GM23338 (cell line): ENCODE measurements around the gene KDM4C. TPM values are rescaled to one million over a fixed set of nuclear protein-coding genes. Genes with fewer than 3 reads are reported as not detected.

Experiments used
- ATAC-seq: fragments of 200-7000 bp; cut with Tn5 transposase; 3 replicates; pipeline ENCODE4 v1.9.1; 2020
- DNase-seq: peaks from one replicate; pipeline ENCODE4 v3.0.0-alpha.2; 2015; ENCODE audit warnings: low spot score
- H2AFZ ChIP-seq: fragments of 200-600 bp; sonication (generic); 2 replicates; pipeline ENCODE4 v1.8.0; 2016; ENCODE audit warnings: antibody characterized with exemption, mild to moderate bottlenecking, moderate library complexity
- H3F3A ChIP-seq: fragments of 200-600 bp; sonication (generic); replicated peaks from 2 replicates; pipeline ENCODE4 v1.8.0; 2017; ENCODE audit warnings: antibody characterized with exemption, mixed run types, low read depth
- H3K27ac ChIP-seq: fragments of 200-600 bp; sonication (generic); 2 replicates; pipeline ENCODE4 v1.6.1; 2016; ENCODE audit warnings: low read depth
- H3K27me3 ChIP-seq: fragments of 200-600 bp; sonication (generic); 2 replicates; pipeline ENCODE4 v1.8.0; 2016; ENCODE audit warnings: mild to moderate bottlenecking, mixed run types, moderate library complexity; ENCODE audit not compliant: insufficient read depth
- H3K36me3 ChIP-seq: fragments of 200-600 bp; sonication (generic); 2 replicates; pipeline ENCODE4 v1.8.0; 2016; ENCODE audit warnings: mild to moderate bottlenecking; ENCODE audit not compliant: insufficient read depth
- H3K4me1 ChIP-seq: fragments of 200-600 bp; sonication (generic); 2 replicates; pipeline ENCODE4 v1.8.0; 2016; ENCODE audit warnings: mild to moderate bottlenecking, moderate library complexity; ENCODE audit not compliant: insufficient read depth
- H3K4me2 ChIP-seq: fragments of 200-600 bp; sonication (generic); 2 replicates; pipeline ENCODE4 v1.7.1; 2017; ENCODE audit warnings: mixed run types
- H3K4me3 ChIP-seq: fragments of 200-600 bp; sonication (generic); 2 replicates; pipeline ENCODE4 v1.6.1; 2016; ENCODE audit warnings: mixed run types
- H3K79me2 ChIP-seq: fragments of 200-600 bp; sonication (generic); replicated peaks from 2 replicates; pipeline ENCODE4 v1.8.0; 2017; ENCODE audit warnings: mild to moderate bottlenecking; ENCODE audit not compliant: insufficient read depth
- H3K9me2 ChIP-seq: fragments of 200-600 bp; sonication (generic); 2 replicates; pipeline ENCODE4 v1.8.0; 2017; ENCODE audit not compliant: insufficient read depth
- H4K20me1 ChIP-seq: fragments of 200-600 bp; sonication (generic); replicated peaks from 2 replicates; pipeline ENCODE4 v1.8.0; 2017; ENCODE audit warnings: mild to moderate bottlenecking; ENCODE audit not compliant: insufficient read depth
- H3K27ac Mint-ChIP-seq: 2 replicates; pipeline ENCODE4 v1.8.0; 2020; ENCODE audit warnings: inconsistent platforms, mild to moderate bottlenecking, moderate library complexity, mixed read lengths
- H3K27me3 Mint-ChIP-seq: 3 replicates; pipeline ENCODE4 v1.8.0; 2022; ENCODE audit warnings: low read depth, mild to moderate bottlenecking, moderate library complexity, mixed read lengths, inconsistent platforms; ENCODE audit not compliant: insufficient read depth, poor library complexity
- H3K36me3 Mint-ChIP-seq: 3 replicates; pipeline ENCODE4 v1.8.0; 2021; ENCODE audit warnings: low read depth, mild to moderate bottlenecking, inconsistent platforms, moderate library complexity, mixed read lengths
- H3K4me1 Mint-ChIP-seq: 3 replicates; pipeline ENCODE4 v1.8.0; 2020; ENCODE audit warnings: mild to moderate bottlenecking, inconsistent platforms, mixed read lengths
- H3K4me3 Mint-ChIP-seq: 3 replicates; pipeline ENCODE4 v1.8.0; 2021; ENCODE audit warnings: moderate library complexity, mild to moderate bottlenecking, inconsistent platforms, mixed read lengths
- H3K9me3 Mint-ChIP-seq: 3 replicates; pipeline ENCODE4 v1.8.0; 2020; ENCODE audit warnings: moderate library complexity, mild to moderate bottlenecking, inconsistent platforms, mixed read lengths
- CREB1 ChIP-seq: fragments of 250-450 bp; sonication (Bioruptor Pico); IDR thresholded peaks from 2 replicates; pipeline ENCODE4 v1.5.0; 2020; ENCODE audit warnings: low read depth, mild to moderate bottlenecking, moderate library complexity
- EZH2 ChIP-seq: fragments of 200-600 bp; sonication (generic); IDR thresholded peaks from one replicate; pipeline ENCODE4 v1.8.0; 2017; ENCODE audit warnings: antibody characterized with exemption, mild to moderate bottlenecking, low read depth; ENCODE audit not compliant: unreplicated experiment
- EZH2phosphoT487 ChIP-seq: fragments of 200-600 bp; sonication (generic); IDR thresholded peaks from one replicate; pipeline ENCODE4 v1.8.1; 2018; ENCODE audit warnings: antibody characterized with exemption; ENCODE audit not compliant: unreplicated experiment
- JUNB ChIP-seq: IDR thresholded peaks from one replicate; pipeline ENCODE4 v1.6.1; 2016; ENCODE audit warnings: antibody characterized with exemption; ENCODE audit not compliant: unreplicated experiment
- NANOG ChIP-seq: IDR thresholded peaks from 2 replicates; pipeline ENCODE4 v1.6.1; 2016; ENCODE audit warnings: antibody characterized with exemption, borderline replicate concordance
- POLR2AphosphoS5 ChIP-seq: IDR thresholded peaks from 2 replicates; pipeline ENCODE4 v1.6.1; 2016; ENCODE audit warnings: antibody characterized with exemption, low read depth
- STAT1 ChIP-seq: IDR thresholded peaks from one replicate; pipeline ENCODE4 v1.6.1; 2016; ENCODE audit warnings: antibody characterized with exemption; ENCODE audit not compliant: unreplicated experiment
- ZNF114 ChIP-seq: fragments of 250-450 bp; sonication (Bioruptor Pico); IDR thresholded peaks from 2 replicates; pipeline ENCODE4 v1.5.0; 2020; ENCODE audit warnings: mild to moderate bottlenecking, moderate library complexity
- ZNF331 ChIP-seq: fragments of 250-450 bp; sonication (Bioruptor Pico); IDR thresholded peaks from 2 replicates; pipeline ENCODE4 v1.5.0; 2020; ENCODE audit warnings: low read depth, mild to moderate bottlenecking, moderate library complexity
- polyA plus RNA-seq: library from polyadenylated mRNA; unstranded; fragments of >200 nt; fragmentation: Nextera tagmentation; extraction: Ambion mirVana; gene quantifications from 2 replicates; pipeline ENCODE4 v1.2.1, GENCODE V29; 2016
- total RNA-seq: library from RNA; depleted of rRNA; stranded (reverse); fragments of >200 nt; shearing (Covaris generic); gene quantifications from 2 replicates; pipeline ENCODE4 v1.2.3, GENCODE V29; 2014
- TF ChIP-seq, protein P1 (sequence below): fragments of 250-450 bp; sonication (Bioruptor Pico); IDR thresholded peaks from 2 replicates; pipeline ENCODE4 v1.5.0; 2020; ENCODE audit warnings: mild to moderate bottlenecking, moderate library complexity
- TF ChIP-seq, protein P2 (sequence below): IDR thresholded peaks from one replicate; pipeline ENCODE4 v1.6.1; 2018; ENCODE audit warnings: antibody characterized with exemption; ENCODE audit not compliant: unreplicated experiment
- TF ChIP-seq, protein P3 (sequence below): IDR thresholded peaks from 2 replicates; pipeline ENCODE4 v1.6.1; 2016; ENCODE audit warnings: antibody characterized with exemption
- TF ChIP-seq, protein P4 (sequence below), 2 experiments: fragments of 200-600 bp in 1 of 2; sonication (generic) in 1 of 2; conservative IDR thresholded peaks; 2 replicates each; pipeline versions ENCODE4 v1.5.1 to v1.6.1; 2016 to 2017; ENCODE audit warnings: antibody characterized with exemption in 2 of 2, low read depth in 2 of 2, mild to moderate bottlenecking in 2 of 2, moderate library complexity in 1 of 2

KDM4C gene
- total and polyA plus RNA-seq, 2 experiments from 2014 or later = 12.0 to 43.8 TPM

DNA sequence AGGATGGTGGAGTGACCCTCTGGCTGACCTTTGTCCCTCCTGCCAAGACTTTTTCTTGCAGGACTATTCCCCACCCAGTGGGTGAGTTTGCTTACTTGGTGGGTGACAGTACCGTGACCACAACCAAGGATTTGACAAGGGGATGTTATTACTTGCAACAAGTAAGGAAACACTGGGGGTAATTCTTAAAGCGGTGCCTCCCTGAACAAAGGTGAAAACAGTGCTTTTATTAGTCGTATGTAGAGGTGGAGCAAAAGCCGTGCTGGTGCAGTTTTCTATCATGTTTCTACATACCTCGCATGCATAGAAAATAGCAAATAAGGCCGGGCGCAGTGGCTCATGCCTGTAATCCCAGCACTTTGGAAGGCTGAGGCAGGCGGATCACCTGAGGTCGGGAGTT, 41.0 kb upstream of the KDM4C start:
- ATAC-seq (no peak), DNase-seq (no peak)
- Histone ChIP-seq H3F3A (peaks cover 19% of the 10 kb centered on the region), H3K9me2 (no peaks in the 10 kb centered on the region), H3K36me3 (no peaks in the 10 kb centered on the region), H4K20me1 (no peaks in the 10 kb centered on the region), H3K4me3 (peak overlapping the region; percentile 58), H3K4me2 (peak overlapping the region; percentile 75), H3K27me3 (no peaks in the 10 kb centered on the region), H2AFZ (peak overlapping the region; percentile 99), H3K4me1 (no peaks in the 10 kb centered on the region; the same call in 1 of the 2 replicates), H3K27ac (peak overlapping the region; percentile 74; the same call in 1 of the 2 replicates), H3K79me2 (no peaks in the 10 kb centered on the region)
- H3K27me3 Mint-ChIP-seq = peaks cover 11% of the 10 kb centered on the region
- no peaks in the 10 kb centered on the region for H3K9me3 Mint-ChIP-seq
- H3K27ac Mint-ChIP-seq = no peak overlapping the region
- no peak for TF ChIP-seq ZNF114
- no peak for TF ChIP-seq EZH2
- TF ChIP-seq, protein P1, sequence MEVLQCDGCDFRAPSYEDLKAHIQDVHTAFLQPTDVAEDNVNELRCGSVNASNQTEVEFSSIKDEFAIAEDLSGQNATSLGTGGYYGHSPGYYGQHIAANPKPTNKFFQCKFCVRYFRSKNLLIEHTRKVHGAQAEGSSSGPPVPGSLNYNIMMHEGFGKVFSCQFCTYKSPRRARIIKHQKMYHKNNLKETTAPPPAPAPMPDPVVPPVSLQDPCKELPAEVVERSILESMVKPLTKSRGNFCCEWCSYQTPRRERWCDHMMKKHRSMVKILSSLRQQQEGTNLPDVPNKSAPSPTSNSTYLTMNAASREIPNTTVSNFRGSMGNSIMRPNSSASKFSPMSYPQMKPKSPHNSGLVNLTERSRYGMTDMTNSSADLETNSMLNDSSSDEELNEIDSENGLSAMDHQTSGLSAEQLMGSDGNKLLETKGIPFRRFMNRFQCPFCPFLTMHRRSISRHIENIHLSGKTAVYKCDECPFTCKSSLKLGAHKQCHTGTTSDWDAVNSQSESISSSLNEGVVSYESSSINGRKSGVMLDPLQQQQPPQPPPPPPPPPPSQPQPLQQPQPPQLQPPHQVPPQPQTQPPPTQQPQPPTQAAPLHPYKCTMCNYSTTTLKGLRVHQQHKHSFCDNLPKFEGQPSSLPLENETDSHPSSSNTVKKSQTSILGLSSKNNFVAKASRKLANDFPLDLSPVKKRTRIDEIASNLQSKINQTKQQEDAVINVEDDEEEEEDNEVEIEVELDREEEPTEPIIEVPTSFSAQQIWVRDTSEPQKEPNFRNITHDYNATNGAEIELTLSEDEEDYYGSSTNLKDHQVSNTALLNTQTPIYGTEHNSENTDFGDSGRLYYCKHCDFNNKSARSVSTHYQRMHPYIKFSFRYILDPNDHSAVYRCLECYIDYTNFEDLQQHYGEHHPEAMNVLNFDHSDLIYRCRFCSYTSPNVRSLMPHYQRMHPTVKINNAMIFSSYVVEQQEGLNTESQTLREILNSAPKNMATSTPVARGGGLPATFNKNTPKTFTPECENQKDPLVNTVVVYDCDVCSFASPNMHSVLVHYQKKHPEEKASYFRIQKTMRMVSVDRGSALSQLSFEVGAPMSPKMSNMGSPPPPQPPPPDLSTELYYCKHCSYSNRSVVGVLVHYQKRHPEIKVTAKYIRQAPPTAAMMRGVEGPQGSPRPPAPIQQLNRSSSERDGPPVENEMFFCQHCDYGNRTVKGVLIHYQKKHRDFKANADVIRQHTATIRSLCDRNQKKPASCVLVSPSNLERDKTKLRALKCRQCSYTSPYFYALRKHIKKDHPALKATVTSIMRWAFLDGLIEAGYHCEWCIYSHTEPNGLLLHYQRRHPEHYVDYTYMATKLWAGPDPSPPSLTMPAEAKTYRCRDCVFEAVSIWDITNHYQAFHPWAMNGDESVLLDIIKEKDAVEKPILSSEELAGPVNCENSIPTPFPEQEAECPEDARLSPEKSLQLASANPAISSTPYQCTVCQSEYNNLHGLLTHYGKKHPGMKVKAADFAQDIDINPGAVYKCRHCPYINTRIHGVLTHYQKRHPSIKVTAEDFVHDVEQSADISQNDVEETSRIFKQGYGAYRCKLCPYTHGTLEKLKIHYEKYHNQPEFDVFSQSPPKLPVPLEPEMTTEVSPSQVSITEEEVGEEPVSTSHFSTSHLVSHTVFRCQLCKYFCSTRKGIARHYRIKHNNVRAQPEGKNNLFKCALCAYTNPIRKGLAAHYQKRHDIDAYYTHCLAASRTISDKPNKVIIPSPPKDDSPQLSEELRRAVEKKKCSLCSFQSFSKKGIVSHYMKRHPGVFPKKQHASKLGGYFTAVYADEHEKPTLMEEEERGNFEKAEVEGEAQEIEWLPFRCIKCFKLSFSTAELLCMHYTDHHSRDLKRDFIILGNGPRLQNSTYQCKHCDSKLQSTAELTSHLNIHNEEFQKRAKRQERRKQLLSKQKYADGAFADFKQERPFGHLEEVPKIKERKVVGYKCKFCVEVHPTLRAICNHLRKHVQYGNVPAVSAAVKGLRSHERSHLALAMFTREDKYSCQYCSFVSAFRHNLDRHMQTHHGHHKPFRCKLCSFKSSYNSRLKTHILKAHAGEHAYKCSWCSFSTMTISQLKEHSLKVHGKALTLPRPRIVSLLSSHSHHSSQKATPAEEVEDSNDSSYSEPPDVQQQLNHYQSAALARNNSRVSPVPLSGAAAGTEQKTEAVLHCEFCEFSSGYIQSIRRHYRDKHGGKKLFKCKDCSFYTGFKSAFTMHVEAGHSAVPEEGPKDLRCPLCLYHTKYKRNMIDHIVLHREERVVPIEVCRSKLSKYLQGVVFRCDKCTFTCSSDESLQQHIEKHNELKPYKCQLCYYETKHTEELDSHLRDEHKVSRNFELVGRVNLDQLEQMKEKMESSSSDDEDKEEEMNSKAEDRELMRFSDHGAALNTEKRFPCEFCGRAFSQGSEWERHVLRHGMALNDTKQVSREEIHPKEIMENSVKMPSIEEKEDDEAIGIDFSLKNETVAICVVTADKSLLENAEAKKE (CRISPR knock-in tag) = no peak
- no peak for TF ChIP-seq CREB1 (CRISPR knock-in tag)
- no peak for TF ChIP-seq ZNF331 (CRISPR knock-in tag)
- TF ChIP-seq, protein P2, sequence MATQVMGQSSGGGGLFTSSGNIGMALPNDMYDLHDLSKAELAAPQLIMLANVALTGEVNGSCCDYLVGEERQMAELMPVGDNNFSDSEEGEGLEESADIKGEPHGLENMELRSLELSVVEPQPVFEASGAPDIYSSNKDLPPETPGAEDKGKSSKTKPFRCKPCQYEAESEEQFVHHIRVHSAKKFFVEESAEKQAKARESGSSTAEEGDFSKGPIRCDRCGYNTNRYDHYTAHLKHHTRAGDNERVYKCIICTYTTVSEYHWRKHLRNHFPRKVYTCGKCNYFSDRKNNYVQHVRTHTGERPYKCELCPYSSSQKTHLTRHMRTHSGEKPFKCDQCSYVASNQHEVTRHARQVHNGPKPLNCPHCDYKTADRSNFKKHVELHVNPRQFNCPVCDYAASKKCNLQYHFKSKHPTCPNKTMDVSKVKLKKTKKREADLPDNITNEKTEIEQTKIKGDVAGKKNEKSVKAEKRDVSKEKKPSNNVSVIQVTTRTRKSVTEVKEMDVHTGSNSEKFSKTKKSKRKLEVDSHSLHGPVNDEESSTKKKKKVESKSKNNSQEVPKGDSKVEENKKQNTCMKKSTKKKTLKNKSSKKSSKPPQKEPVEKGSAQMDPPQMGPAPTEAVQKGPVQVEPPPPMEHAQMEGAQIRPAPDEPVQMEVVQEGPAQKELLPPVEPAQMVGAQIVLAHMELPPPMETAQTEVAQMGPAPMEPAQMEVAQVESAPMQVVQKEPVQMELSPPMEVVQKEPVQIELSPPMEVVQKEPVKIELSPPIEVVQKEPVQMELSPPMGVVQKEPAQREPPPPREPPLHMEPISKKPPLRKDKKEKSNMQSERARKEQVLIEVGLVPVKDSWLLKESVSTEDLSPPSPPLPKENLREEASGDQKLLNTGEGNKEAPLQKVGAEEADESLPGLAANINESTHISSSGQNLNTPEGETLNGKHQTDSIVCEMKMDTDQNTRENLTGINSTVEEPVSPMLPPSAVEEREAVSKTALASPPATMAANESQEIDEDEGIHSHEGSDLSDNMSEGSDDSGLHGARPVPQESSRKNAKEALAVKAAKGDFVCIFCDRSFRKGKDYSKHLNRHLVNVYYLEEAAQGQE = no peak
- TF ChIP-seq, protein P3, sequence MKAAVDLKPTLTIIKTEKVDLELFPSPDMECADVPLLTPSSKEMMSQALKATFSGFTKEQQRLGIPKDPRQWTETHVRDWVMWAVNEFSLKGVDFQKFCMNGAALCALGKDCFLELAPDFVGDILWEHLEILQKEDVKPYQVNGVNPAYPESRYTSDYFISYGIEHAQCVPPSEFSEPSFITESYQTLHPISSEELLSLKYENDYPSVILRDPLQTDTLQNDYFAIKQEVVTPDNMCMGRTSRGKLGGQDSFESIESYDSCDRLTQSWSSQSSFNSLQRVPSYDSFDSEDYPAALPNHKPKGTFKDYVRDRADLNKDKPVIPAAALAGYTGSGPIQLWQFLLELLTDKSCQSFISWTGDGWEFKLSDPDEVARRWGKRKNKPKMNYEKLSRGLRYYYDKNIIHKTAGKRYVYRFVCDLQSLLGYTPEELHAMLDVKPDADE = no peak
- TF ChIP-seq POLR2AphosphoS5 = no peak
- TF ChIP-seq STAT1 = no peak
- no peak for TF ChIP-seq JUNB
- TF ChIP-seq, protein P4, sequence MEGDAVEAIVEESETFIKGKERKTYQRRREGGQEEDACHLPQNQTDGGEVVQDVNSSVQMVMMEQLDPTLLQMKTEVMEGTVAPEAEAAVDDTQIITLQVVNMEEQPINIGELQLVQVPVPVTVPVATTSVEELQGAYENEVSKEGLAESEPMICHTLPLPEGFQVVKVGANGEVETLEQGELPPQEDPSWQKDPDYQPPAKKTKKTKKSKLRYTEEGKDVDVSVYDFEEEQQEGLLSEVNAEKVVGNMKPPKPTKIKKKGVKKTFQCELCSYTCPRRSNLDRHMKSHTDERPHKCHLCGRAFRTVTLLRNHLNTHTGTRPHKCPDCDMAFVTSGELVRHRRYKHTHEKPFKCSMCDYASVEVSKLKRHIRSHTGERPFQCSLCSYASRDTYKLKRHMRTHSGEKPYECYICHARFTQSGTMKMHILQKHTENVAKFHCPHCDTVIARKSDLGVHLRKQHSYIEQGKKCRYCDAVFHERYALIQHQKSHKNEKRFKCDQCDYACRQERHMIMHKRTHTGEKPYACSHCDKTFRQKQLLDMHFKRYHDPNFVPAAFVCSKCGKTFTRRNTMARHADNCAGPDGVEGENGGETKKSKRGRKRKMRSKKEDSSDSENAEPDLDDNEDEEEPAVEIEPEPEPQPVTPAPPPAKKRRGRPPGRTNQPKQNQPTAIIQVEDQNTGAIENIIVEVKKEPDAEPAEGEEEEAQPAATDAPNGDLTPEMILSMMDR (conservative IDR thresholded peaks at IDR 0.05; ENCODE audit: low read depth in 2 of 2) = no peak
- no peak for TF ChIP-seq NANOG
- TF ChIP-seq EZH2phosphoT487 = no peak
- H3K4me1 Mint-ChIP-seq = no peaks in the 10 kb centered on the region; the same call in 2 of the 3 replicates
- H3K4me3 Mint-ChIP-seq = no peak overlapping the region
- H3K36me3 Mint-ChIP-seq = no peaks in the 10 kb centered on the region
